GM15510 (cell line): Measurements from ENCODE around the gene RNASE7.

Experiments
- POLR2A ChIP-seq: IDR thresholded peaks from 3 replicates; pipeline ENCODE4 v1.6.1; 2011; ENCODE audit warnings: borderline replicate concordance; ENCODE audit not compliant: insufficient read length; ENCODE audit errors: extremely low read depth

RNASE7 gene

DNA sequence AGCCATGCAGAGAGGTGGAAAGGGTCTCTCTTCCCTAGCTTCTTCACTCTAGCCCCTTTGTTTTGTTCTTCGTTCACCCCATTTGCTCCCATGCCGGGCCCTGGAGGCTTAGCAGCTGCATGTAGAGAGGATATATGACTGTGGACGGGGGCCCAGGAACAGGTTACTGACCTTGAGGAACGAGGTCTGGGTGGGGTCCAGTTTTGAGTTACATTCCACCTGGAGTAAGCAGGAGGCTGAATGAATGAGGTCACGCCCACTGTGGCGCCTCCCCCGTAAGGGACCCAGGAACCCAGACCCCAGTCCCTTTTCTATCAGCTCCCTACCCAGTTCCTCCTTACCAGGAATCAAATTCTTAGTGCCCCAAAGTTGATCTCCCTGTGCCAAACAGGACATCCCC lies 23.9 kb upstream of the RNASE7 start:
- TF ChIP-seq POLR2A: no peak

DNA sequence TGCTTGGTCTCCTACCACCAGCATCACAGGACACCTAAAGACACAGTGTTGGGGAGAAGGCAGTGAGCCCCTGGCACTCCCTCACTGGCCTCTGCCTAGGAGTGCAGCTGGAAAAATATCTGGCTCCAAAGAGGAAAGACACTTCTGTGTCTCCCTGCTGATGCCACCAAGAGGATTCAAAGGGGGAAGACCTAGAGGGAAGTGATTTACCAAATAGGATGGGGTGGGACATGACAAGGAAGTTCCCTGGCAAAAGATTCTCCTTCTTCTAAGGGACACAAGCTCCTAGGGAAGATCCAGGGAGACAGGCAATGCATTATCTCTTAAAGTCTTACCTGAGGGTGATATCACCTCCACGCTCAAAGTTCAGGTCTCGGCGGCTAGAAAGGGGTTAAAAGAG lies 23.4 kb upstream of the RNASE7 start:
- TF ChIP-seq POLR2A: no peak

DNA sequence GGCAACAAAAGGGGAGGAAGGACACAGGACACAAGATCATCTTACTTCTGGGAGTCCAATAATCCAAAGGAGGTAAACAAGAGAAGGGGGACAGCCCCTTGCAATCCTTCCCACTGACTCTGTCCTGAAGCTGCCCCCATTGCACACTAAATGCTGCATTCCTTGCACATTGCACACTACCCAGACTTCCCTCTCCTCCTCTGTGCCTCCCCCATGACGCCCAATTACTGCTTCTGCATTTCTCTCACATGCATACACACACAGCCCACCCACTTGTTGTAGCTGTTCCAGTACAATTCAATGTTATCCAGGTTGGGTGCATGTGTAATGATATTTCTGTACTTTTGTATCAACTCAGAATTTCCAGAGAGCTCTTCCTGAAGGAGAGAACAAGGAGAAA lies 22.8 kb upstream of the RNASE7 start:
- TF ChIP-seq POLR2A: no peak

DNA sequence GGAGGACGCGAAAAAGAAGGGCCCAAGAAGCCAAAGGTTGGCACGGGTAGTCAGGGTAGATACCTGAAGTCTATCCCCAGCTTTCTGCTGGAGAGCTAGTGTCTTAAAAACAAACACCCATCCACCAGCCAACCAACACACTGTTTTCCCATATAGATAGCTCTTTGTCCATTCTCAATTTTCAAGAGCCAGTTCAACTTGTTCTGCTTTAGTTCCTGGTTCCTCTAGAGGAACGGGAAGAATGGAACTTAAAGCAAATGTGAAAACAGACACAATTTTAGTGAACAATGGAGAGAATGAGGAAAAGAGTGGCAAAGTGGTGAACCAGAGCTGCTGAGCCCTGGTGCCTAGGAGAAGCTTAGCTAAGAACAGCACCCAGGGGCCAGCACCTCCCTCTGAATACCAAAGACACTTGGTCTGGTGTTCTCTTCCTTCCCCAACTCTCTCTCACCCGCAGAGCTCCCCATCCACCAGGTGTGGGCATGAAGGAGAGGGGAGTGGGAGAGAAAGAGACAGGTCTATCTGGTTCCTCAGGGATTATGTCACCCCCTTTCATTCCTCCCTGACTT lies 21.1 kb upstream of the RNASE7 start:
- no peak for TF ChIP-seq POLR2A

DNA sequence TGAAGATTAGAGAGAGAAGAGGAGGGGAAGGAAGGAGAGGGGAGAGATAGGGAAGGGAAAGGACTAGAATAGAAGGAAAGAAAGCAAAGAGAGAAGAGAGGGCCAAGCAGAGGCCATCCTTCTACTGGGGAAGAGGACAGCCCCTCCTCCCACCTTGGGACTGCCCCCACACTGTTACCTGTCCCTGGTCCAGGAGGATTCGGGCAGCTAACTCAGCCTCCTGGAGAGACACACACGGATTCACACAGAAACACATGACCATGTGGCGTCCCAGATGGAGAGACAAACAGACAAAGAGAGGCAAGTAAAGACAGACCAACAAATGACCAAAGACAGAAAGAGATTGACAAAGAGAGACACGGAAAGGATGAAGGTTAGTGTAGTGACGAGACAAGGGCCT lies 19.5 kb upstream of the RNASE7 start:
- no peak for TF ChIP-seq POLR2A

DNA sequence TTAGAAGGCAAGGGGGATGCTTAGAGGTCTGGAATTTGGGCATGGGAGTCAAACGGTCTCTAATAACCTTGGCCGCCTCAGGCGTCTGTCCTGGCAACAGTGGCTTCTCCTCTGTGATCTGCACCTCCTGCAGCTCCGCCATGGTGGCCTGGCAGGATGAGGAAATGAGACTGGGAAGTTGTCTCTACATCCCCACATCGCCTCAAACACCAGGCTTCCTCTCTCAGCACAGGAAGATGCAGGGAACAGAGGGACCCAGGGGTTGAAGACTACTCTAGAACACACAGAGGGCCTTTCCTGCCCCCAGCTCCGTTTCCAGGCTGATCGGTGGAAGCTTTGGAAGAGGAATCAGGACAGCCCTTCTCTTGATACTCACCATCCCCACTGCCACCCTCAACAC lies 19.0 kb upstream of the RNASE7 start:
- TF ChIP-seq POLR2A: no peak

DNA sequence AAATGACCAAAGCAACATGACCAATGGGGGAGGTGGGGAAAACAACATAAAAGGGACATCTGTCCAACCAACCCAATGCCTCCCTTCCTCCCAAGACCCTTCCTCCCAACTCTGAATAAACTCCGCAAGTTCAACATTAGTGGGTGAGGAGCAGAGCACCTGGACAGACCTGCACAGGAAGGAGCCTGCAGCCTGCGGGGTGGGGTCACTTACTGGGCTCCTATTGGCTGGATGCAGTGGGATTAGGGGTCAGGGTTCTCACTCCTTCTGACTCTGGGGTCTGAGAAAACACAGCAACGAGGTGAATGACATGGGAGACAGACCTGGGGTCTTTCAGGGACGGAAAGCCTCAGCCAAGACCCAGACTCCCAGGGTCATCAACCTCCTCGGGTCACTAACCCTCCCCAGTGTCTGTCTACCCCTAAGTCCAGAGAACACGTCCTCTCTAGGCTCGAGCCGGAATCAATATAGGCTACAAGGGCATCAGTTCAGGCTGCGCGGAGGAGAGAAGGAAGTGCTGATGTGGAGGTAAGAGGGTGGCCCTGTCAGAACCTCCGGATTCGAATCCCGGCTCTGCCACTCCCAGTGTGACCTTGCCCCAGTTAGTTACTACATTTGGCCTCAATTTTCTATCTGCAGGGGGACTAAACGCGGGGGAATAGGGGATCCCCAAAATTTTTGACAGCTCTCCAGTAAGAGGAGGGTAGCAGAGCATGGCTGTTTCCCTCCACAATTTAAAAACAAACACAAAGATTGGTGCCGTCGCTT lies 18.2 kb upstream of the RNASE7 start:
- TF ChIP-seq POLR2A: no peak

DNA sequence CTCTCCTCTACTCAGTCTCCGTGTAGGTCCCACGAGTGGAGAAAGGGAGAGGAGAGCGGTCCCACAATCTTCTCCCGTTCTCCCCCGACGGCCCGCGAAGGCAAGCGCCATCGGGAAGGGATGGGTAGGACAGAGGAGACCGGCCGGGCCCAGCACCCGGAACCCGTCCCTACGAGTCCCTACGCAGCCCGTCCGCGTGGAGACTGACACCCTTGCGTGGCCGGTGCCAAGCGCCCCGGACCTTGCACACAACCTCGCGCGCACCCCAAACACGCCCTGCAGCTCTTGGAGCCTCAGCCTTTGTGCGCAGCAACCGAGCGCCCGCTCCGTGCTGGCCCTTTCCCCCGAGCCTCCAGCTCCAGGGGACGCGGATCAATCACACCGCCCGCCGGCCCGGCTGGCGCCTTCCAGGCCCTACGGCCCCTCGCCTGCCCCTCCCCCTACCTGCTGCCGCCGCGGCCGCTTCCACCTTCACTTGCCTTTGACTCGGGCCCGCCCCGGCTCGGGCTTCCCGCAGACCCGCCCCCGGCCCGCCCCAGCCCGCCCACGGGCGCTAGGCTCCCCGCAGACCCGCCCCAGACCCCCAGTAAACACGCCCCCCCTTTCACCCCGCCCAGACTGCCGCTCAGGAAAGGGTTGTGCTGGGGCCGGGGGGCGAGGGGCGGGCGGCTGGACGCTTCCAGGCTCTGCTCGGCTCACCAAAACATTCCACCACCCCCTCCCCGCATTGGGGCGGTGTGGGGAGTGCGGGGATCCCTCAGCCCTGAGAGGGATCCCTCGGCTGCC lies 17.4 kb upstream of the RNASE7 start, which contains the start of gene NDRG2:
Gene NDRG2, minus strand, starts transcription at position 477 of the 786 bp plus-strand sequence. CDS start 1,746 bp downstream, outside the sequence.
- TF ChIP-seq POLR2A: no peak

DNA sequence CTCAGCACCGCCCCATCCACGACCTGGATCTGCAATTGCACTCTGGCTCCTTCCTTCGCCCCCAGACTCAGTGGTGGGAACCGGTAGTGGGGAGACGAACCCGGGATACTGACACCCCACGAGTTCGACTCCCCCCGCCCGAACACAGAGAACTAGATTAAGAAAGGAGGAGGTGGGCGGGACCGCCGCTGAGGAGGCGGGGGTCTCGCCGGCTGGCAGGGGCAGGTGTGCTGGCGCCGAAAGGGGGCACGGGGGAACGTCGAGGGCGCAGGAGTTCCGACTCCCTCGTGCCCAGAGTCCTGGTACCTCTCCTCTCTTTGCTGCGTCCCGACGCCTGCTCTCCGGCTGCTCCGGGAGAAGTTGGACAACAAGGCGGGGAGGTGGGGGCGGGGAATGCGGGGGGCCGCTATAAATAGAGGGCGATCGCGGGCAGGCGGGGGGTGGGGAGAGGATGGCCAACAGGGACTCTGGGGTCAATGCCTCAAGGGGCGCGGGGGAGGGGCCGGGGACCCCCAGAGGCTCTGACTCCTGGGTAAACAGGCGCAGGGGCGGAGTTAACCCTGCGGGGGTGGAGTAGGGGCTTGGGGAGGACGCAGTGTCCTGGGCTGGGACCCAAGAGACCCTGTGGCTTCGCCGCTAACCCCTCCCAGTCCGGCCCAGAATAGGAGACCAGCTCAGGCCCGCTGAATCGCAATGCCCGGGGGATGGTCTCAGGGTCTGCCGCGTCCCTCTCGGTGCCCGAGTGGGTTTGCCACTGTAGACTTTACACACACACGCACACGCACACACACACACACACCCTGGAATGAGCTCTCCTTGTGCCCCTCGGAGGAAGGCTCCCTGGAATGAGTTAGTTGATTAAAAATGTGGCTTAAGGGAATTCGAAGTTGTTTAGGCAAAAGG lies 16.5 kb upstream of the RNASE7 start:
- no peak for TF ChIP-seq POLR2A

DNA sequence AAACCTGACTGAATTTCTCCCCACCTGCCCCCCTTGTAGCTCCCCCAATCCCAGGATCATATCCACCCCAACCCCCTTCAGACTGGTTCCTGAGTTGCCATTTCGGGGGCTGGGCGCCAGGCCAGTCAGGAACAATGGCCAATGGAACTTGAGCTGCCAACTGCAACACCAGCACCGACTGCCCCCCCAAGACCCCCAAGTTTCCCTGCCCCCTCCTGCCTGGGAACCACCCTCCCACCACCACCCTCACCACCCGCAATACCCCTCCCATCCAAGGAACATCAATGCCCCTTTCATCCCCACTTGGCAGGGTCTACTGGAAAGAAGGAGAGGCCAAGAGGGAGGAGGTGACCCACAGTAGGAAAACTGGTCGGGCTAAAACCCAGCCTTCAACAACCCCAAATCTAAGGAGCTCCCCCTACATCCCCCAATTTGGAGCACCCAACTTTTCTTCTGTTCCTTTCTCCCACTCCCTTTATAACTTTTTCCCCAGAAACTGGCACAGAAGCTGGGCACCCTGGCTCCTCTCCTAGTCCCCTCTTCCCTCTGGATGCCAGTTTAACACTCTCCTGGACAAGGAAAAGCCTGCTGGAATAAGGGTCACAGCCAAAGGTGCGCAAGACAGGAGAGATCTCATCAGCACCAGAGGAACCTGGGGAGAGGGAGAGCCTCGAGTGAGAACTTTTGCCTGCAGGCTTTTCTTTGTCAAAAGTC lies 15.7 kb upstream of the RNASE7 start:
- no peak for TF ChIP-seq POLR2A

DNA sequence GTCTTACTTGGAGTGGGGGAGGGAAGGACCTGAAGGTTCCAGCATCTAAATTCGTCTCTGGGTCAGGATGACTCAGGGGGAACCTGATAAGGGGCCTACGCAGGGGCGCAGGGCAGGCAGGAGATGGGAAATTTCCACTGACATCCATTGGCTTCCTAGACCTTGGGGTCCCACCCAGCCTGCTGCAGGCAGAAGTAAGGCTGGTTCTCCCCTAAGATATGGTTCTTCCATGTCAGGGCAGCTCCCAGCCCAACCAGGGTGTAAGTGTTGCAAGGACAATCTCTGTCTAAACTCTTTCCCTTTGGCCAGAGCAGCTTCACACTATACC lies 15.2 kb upstream of the RNASE7 start:
- no peak for TF ChIP-seq POLR2A

DNA sequence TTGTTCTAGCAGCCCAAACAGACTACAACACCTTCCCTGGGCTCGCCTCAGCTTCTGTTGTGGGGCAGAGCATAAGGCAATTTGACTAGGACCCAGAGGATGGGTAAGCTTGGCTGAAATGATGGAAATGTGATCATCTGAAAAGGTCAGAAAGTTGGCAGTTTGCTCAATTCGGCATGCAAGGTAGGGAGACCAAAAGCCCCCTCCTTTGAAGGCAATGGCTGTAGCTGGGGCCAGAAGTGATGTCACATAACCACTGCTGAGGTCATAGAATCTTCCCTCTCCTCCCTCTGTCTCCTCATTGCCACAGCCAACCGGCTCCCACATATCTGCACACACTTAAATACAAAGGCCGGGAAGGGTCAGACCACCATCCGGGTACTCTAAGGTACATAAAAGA lies 12.2 kb upstream of the RNASE7 start, which contains the start of gene TPPP2:
Gene TPPP2, plus strand, starts transcription at position 301 of the 400 bp plus-strand sequence. CDS start 365 bp downstream, outside the sequence.
- TF ChIP-seq POLR2A: no peak

DNA sequence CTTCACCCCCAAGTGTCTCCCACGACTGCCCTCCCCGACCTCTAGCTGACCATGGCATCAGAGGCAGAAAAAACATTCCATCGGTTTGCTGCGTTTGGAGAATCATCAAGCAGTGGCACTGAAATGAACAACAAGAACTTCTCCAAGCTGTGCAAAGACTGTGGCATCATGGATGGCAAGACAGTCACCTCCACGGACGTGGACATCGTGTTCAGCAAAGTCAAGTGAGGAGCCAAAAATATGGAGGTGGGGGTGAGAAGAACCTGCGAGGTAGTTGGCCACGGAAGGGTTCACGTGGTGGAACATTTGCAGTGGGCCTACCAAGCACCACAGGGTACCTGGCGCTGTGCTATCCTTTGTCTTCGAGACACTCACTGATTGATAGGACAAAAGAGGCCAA lies 11.6 kb upstream of the RNASE7 start:
- no peak for TF ChIP-seq POLR2A
